Measurements from ENCODE around the gene APOA5. TPM values are rescaled to one million over a fixed set of nuclear protein-coding genes. Genes with fewer than 3 reads are reported as not detected.
A peak's percentile ranks its signal among the peaks of the same experiment; 100 is the strongest.

Gene APOA5
- total and polyA plus RNA-seq, 2 of the 13 experiments (the other 11 are each of a cell fraction or from before 2014, with no cell fraction given) = 44.0 to 49.1 TPM

DNA sequence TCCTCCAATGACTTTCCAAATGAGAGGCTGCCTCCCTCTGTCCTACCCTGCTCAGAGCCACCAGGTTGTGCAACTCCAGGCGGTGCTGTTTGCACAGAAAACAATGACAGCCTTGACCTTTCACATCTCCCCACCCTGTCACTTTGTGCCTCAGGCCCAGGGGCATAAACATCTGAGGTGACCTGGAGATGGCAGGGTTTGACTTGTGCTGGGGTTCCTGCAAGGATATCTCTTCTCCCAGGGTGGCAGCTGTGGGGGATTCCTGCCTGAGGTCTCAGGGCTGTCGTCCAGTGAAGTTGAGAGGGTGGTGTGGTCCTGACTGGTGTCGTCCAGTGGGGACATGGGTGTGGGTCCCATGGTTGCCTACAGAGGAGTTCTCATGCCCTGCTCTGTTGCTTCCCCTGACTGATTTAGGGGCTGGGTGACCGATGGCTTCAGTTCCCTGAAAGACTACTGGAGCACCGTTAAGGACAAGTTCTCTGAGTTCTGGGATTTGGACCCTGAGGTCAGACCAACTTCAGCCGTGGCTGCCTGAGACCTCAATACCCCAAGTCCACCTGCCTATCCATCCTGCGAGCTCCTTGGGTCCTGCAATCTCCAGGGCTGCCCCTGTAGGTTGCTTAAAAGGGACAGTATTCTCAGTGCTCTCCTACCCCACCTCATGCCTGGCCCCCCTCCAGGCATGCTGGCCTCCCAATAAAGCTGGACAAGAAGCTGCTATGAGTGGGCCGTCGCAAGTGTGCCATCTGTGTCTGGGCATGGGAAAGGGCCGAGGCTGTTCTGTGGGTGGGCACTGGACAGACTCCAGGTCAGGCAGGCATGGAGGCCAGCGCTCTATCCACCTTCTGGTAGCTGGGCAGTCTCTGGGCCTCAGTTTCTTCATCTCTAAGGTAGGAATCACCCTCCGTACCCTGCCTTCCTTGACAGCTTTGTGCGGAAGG is 40.9 kb upstream of the APOA5 start (continued):
- TF ChIP-seq ZNF12 (CRISPR knock-in tag; IDR thresholded peaks at IDR 0.05) = peak; percentile 81
- peak; percentile 99 for TF ChIP-seq CEBPG (CRISPR knock-in tag; IDR thresholded peaks at IDR 0.05)
- peak; percentile 37; the same call in 1 of the 2 replicates for TF ChIP-seq ZNF747 (CRISPR knock-in tag; IDR thresholded peaks at IDR 0.05; ENCODE audit: borderline replicate concordance)
- TF ChIP-seq ZNF782 (CRISPR knock-in tag; IDR thresholded peaks at IDR 0.05; ENCODE audit: borderline replicate concordance) = no peak
- no peak for TF ChIP-seq ZBTB8A (CRISPR knock-in tag; IDR thresholded peaks at IDR 0.05; ENCODE audit: borderline replicate concordance, low read depth)
- TF ChIP-seq, protein P1, sequence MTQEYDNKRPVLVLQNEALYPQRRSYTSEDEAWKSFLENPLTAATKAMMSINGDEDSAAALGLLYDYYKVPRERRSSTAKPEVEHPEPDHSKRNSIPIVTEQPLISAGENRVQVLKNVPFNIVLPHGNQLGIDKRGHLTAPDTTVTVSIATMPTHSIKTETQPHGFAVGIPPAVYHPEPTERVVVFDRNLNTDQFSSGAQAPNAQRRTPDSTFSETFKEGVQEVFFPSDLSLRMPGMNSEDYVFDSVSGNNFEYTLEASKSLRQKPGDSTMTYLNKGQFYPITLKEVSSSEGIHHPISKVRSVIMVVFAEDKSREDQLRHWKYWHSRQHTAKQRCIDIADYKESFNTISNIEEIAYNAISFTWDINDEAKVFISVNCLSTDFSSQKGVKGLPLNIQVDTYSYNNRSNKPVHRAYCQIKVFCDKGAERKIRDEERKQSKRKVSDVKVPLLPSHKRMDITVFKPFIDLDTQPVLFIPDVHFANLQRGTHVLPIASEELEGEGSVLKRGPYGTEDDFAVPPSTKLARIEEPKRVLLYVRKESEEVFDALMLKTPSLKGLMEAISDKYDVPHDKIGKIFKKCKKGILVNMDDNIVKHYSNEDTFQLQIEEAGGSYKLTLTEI (CRISPR knock-in tag; conservative IDR thresholded peaks at IDR 0.05) = no peak
- TF ChIP-seq MAF1 (CRISPR knock-in tag; IDR thresholded peaks at IDR 0.05; ENCODE audit: borderline replicate concordance) = peak; percentile 67; the same call in 1 of the 2 replicates
- TF ChIP-seq, protein P2, sequence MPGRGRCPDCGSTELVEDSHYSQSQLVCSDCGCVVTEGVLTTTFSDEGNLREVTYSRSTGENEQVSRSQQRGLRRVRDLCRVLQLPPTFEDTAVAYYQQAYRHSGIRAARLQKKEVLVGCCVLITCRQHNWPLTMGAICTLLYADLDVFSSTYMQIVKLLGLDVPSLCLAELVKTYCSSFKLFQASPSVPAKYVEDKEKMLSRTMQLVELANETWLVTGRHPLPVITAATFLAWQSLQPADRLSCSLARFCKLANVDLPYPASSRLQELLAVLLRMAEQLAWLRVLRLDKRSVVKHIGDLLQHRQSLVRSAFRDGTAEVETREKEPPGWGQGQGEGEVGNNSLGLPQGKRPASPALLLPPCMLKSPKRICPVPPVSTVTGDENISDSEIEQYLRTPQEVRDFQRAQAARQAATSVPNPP (CRISPR knock-in tag; IDR thresholded peaks at IDR 0.05) = peak; percentile 82; the same call in 1 of the 2 replicates
- 0 out of 2 replicates have a peak, but pooled peaks have one; percentile 56 for TF ChIP-seq ZNF597 (CRISPR knock-in tag; IDR thresholded peaks at IDR 0.05)
- TF ChIP-seq, protein P3, sequence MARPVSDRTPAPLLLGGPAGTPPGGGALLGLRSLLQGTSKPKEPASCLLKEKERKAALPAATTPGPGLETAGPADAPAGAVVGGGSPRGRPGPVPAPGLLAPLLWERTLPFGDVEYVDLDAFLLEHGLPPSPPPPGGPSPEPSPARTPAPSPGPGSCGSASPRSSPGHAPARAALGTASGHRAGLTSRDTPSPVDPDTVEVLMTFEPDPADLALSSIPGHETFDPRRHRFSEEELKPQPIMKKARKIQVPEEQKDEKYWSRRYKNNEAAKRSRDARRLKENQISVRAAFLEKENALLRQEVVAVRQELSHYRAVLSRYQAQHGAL (CRISPR knock-in tag; IDR thresholded peaks at IDR 0.05; ENCODE audit: not compliant biosample characterization) = peak; percentile 85
- TF ChIP-seq PPARG (CRISPR knock-in tag; conservative IDR thresholded peaks at IDR 0.05) = peak; percentile 98
- no peak for TF ChIP-seq DR1 (CRISPR knock-in tag; IDR thresholded peaks at IDR 0.05)
- TF ChIP-seq TFDP1 (CRISPR knock-in tag; IDR thresholded peaks at IDR 0.05; ENCODE audit: borderline replicate concordance) = no peak; the same call in 1 of the 2 replicates
- peak; percentile 80 for TF ChIP-seq HHEX (CRISPR knock-in tag; IDR thresholded peaks at IDR 0.05)
- no peak for TF ChIP-seq ZNF260 (CRISPR knock-in tag; IDR thresholded peaks at IDR 0.05; ENCODE audit: borderline replicate concordance, low read depth)
- TF ChIP-seq TCF7 (IDR thresholded peaks at IDR 0.05; ENCODE audit: low read depth) = peak; percentile 83
- TF ChIP-seq ZNF737 (CRISPR knock-in tag; IDR thresholded peaks at IDR 0.05; ENCODE audit: borderline replicate concordance) = peak; percentile 62; the same call in 1 of the 2 replicates
- peak; percentile 80 for TF ChIP-seq THAP11 (CRISPR knock-in tag; IDR thresholded peaks at IDR 0.05)
- TF ChIP-seq POLR2A (IDR thresholded peaks at IDR 0.05; ENCODE audit: insufficient read depth in 1 of 2, low read depth in 2 of 2, low read length in 2 of 2) = peak in 1 of 2 experiments; percentile 51; a peak in 2 of 4 replicates
- peak; percentile 90 for TF ChIP-seq STAT5B (CRISPR knock-in tag; IDR thresholded peaks at IDR 0.05)
- TF ChIP-seq SMAD1 (CRISPR knock-in tag; IDR thresholded peaks at IDR 0.05; ENCODE audit: borderline replicate concordance, low read depth) = no peak
- TF ChIP-seq ZFP82 (CRISPR knock-in tag; IDR thresholded peaks at IDR 0.05; ENCODE audit: borderline replicate concordance) = no peak
- no peak for TF ChIP-seq SNAPC2 (CRISPR knock-in tag; IDR thresholded peaks at IDR 0.05)
- peak; percentile 87 for TF ChIP-seq ZC3H13 (CRISPR knock-in tag; IDR thresholded peaks at IDR 0.05)

All from HepG2 (cell line).